ENCODE measurements around the gene THEMIS. TPM values are rescaled to one million over a fixed set of nuclear protein-coding genes. Genes with fewer than 3 reads are reported as not detected.

The THEMIS gene
- total RNA-seq, 4 donors from 2014 or later, result 0.08 to 0.44 (median 0.16) TPM

- TF ChIP-seq POLR2A (IDR thresholded peaks at IDR 0.05), result no peak
- no peak for TF ChIP-seq CTCF (IDR thresholded peaks at IDR 0.05)
- no peak for DNase-seq (ENCODE audit: low spot score in 2 of 2)
- H3K4me3 ChIP-seq (ENCODE audit: low read depth, poor library complexity, severe bottlenecking), result no peak overlapping the region
- intact Hi-C loops (cut with DNase I; ENCODE audit: low total_unique reads), result no loop called here
- 41 to 46% methylated on average over 1 of the region's 1 CpG for WGBS, 2 donors
These were observed 49.7 kb downstream of the THEMIS start for GRCh38 chr6:127851197-127851596.

- no peak for DNase-seq (ENCODE audit: low spot score in 2 of 2)
- H3K4me3 ChIP-seq (ENCODE audit: low read depth, poor library complexity, severe bottlenecking), result no peak overlapping the region
- intact Hi-C loops (cut with DNase I; ENCODE audit: low total_unique reads), result no loop called here
- TF ChIP-seq POLR2A (IDR thresholded peaks at IDR 0.05) (no peak), CTCF (IDR thresholded peaks at IDR 0.05) (no peak)
- 79 to 94% methylated on average over 3 of the region's 3 CpGs for WGBS, 2 donors
These were observed 55.6 kb downstream of the THEMIS start for GRCh38 chr6:127845242-127845641.

GRCh38 chr6:127844529-127844928 lies 56.3 kb downstream of the THEMIS start:
- no peak for TF ChIP-seq CTCF (IDR thresholded peaks at IDR 0.05)
- no peak for TF ChIP-seq POLR2A (IDR thresholded peaks at IDR 0.05)
- WGBS, 2 donors, result 47 to 52% methylated on average over 1 of the region's 1 CpG
- DNase-seq (ENCODE audit: low spot score in 2 of 2), result no peak
- intact Hi-C loops (cut with DNase I; ENCODE audit: low total_unique reads), result no loop called here
- H3K4me3 ChIP-seq (ENCODE audit: low read depth, poor library complexity, severe bottlenecking), result no peak overlapping the region

DNA sequence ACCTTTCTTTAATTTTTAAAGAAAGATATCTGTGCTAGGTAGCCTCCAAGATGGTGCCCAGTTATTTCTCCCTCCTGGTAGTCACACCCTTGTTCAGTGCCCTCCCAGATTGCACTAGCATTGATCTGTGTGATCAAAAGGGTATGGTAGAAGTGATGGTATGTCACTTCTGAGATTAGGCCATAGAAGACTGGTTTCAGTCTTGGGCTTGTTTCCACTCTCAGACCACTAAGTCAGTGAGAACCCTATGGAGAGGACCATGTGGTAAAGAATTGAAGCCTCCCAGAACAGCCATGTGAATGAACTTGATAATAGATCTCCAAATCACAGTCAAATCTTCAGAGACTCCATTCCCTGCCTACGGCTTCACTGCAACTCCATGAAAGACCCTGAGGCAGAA lies 57.3 kb downstream of the THEMIS start:
- TF ChIP-seq CTCF (IDR thresholded peaks at IDR 0.05) (no peak), POLR2A (IDR thresholded peaks at IDR 0.05) (no peak)
- 47 to 71% methylated on average over 1 of the region's 1 CpG for WGBS, 2 donors
- no peak overlapping the region for H3K4me3 ChIP-seq (ENCODE audit: low read depth, poor library complexity, severe bottlenecking)
- intact Hi-C loops (cut with DNase I; ENCODE audit: low total_unique reads), result no loop called here
- no peak for DNase-seq (ENCODE audit: low spot score in 2 of 2)

DNA sequence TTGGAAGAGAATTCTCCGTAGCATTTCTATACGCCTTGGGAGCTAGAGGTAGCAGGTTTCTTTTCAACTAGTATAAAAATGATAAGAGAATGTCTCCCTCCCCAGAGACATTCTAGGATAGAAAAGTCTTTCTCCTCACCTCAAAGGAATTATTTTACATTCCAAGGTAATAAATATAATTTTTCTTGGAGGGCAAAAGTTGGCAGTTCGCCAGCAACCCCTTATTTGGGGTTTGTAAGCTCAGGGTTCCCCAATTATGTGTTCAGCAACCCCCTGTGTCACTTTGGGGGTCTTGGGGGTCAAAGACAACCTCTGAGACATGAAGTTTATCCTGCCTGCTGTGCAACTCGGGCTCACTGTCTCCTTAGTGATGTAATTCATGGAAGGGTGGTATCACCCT lies 58.3 kb downstream of the THEMIS start:
- DNase-seq (ENCODE audit: low spot score in 2 of 2), result no peak
- WGBS, 2 donors, result 55 to 56% methylated on average over 4 of the region's 4 CpGs
- intact Hi-C loops (cut with DNase I; ENCODE audit: low total_unique reads), result no loop called here
- no peak for TF ChIP-seq POLR2A (IDR thresholded peaks at IDR 0.05)
- no peak for TF ChIP-seq CTCF (IDR thresholded peaks at IDR 0.05)
- no peak overlapping the region for H3K4me3 ChIP-seq (ENCODE audit: low read depth, poor library complexity, severe bottlenecking)

DNA sequence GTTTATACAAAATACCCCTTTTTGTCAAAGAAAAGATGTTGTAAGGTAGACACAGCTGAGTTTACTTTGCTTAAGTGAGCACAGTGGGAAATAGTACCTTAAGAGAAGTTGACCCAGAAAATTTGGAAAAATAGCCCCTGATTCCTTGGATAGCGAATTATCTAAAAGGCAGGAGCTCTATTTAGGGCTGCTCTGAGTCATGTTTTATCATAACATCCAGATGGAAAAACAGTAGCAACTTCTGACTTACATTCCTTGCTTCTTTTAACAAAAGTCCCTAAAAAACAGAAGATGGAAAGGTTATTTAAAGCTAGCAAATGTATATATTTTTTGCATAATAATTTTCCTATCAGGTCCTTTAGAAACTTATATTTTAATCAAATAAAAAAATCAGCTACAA lies 59.0 kb downstream of the THEMIS start:
- TF ChIP-seq CTCF (IDR thresholded peaks at IDR 0.05) (no peak), POLR2A (IDR thresholded peaks at IDR 0.05) (no peak)
- 60 to 78% methylated on average over 1 of the region's 1 CpG for WGBS, 2 donors
- DNase-seq (ENCODE audit: low spot score in 2 of 2), result no peak
- intact Hi-C loops (cut with DNase I; ENCODE audit: low total_unique reads), result no loop called here
- H3K4me3 ChIP-seq (ENCODE audit: low read depth, poor library complexity, severe bottlenecking), result no peak overlapping the region

Data from lower leg skin (tissue), 4 donors.